Raji (cell line): ENCODE results near the gene NCF2.

Experiments used
- POLR2A ChIP-seq: IDR thresholded peaks from 2 replicates; pipeline ENCODE4 v1.6.1; 2011; ENCODE audit warnings: low read depth, low read length, control low read depth; ENCODE audit not compliant: insufficient read depth

Gene NCF2

DNA sequence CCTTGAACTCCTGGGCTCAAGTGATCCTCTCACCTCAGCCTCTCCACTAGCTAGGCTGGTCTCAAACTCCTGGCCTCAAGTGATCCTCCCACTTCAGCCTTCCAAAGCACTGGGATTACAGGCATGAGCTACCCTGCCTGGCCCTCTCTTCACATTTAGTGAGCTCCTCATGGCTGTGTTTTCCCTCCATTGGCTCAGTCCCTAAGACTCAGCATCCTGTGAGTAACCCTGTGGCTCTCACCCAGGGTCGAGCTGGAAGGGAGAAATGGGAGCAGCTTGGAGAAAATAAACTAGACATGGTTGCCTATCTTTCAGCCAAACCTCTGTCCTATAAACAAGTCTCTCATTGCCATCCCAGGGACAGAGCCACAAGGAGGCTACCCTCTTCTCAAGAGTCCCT lies 17.5 kb downstream of the NCF2 start:
- TF ChIP-seq POLR2A = no peak

- no peak for TF ChIP-seq POLR2A
Measured at GRCh38 chr1:183571678-183572268, 18.5 kb downstream of the NCF2 start.

DNA sequence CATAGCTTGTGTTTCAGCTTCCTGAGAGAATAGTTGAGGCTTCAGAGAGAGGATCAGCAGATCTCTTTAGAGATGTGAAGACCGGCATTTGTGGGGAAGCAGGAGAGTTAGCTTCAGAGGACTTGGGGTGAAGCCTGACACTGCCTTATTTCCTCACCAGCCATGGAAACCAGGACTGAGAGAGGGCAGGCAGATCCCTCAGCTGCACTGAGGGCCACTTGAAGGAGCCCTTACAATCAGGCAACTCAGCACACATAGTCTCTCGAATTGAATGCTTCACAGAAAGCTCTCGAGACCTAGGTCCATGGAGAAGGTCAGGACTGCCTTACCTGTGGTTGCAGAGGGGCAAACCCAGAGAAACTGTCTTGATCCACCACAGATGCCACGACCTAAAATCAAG lies 19.8 kb downstream of the NCF2 start:
- no peak for TF ChIP-seq POLR2A

- TF ChIP-seq POLR2A = no peak
Measured at GRCh38 chr1:183569801-183570200, 20.5 kb downstream of the NCF2 start.

- TF ChIP-seq POLR2A = no peak
Measured at GRCh38 chr1:183569141-183569540, 21.1 kb downstream of the NCF2 start.

DNA sequence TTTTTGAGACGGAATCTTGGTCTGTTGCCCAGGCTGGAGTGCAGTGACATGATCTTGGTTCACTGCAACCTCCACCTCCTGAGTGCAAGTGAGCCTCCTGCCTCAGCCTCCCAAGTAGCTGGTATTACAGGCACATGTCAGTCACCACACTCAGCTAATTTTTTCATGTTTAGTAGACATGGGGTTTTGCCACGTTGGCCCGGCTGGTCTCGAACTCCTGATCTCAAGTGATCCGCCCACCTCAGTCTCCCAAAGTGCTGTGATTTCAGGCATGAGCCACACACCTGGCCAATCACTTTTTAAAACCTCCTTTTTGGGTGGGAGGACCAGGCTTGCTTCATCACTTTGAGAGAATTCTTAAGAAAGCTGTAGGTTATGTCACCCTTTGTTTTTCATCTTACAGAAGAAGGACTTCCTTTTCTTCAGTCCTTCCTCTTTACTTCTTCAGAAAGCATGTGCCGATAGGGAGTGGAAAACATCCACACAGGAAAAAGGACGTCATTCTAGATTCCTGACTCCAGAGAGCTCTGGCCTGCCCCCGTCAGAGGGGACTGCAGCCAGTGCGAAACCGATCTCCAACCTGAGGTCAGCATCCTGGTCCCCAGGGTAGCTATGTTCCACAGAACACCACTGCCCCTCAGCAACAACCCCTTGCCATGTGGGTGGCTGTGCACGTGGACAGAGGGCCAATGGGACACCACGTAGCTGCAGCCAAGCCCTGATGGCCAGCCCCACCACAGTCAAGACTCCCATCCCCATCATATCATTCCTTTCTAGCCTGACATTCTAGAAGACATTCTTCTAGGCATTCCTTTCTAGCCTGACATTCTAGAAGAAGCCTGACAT lies 21.9 kb downstream of the NCF2 start:
- no peak for TF ChIP-seq POLR2A

- TF ChIP-seq POLR2A = no peak
Measured at GRCh38 chr1:183567584-183567983, 22.7 kb downstream of the NCF2 start.

DNA sequence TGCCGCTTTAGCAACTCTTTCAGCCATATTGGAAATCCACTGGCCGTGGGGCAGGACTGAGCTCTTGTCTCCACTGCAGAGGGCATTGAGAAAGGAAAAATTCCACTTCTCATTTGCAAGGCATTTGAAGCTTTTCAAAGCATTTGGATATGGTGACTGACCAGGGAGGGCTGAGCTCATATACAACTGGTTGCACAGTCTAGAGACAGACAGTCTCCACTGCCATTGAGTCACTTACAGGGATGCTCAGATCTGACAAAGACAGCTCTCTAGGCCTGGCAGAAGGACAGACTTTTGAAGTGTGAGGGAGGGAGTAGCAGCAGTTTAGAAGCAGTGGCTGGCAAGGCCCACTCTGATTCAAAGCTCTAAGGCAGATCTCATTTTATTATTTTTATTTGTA lies 24.2 kb downstream of the NCF2 start:
- TF ChIP-seq POLR2A = no peak

GRCh38 chr1:183565261-183565660 lies 25.0 kb downstream of the NCF2 start:
- no peak for TF ChIP-seq POLR2A

DNA sequence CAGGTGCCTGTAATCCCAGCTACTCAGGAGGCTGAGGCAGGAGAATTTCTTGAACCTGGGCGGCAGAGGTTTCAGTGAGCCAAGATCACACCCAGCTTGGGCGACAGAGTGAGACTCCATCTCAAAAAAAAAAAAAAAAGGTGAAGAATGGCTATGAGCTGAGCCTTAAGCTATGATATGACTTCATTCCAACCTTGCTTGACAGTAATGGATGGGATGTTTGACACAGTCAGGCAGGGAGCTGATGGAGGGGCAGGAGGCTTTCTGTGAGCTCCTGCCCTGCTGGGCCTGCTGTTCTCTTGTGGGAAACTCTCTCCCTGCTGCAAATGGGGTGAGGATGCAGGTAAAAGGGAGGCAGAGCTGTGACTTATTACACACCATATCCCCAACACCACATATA lies 27.6 kb downstream of the NCF2 start:
- no peak for TF ChIP-seq POLR2A

- no peak for TF ChIP-seq POLR2A
Measured at GRCh38 chr1:183559061-183559460, 31.2 kb downstream of the NCF2 start.

DNA sequence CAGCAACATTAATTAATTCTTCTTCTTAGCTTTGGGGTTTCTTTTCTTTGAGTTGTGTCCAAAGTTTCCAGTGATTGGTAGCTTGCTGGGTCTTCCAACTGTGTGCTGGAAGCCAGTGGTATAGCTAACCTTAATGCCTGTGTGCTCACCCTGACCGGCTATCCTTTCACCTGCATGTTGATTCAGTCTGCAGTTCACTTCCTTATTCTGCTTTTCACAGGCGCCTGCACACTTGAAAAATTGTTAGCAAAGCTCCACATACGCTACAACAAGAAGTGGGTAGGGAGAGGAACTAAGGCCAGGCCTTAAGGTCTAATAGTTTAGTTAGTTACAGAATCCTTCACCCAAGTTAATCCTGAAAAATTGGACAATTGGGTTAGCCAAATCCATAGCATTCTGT lies 35.7 kb downstream of the NCF2 start:
- no peak for TF ChIP-seq POLR2A

- no peak for TF ChIP-seq POLR2A
Measured at GRCh38 chr1:183553764-183554163, 36.5 kb downstream of the NCF2 start.

GRCh38 chr1:183553331-183553730 lies 36.9 kb downstream of the NCF2 start:
- TF ChIP-seq POLR2A = no peak

DNA sequence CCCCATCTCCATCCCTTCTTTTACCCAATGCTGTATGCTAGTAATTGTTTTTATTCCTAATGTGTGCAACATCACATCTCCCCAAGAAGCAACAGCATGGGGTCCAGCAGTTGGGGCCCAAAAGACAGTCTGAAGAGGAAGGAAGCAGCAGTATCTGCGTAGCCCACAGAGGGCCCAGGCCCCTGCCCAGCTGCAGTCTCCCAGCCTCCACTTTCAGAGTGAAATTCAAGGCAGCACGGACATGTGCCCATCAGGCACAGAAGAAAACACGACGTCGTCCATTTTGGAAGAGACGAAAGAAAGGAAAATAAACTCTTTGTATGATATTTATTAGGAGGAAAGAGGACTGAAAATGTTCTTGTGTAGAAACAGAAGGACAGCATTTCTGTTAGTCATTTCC lies 37.4 kb downstream of the NCF2 start:
- TF ChIP-seq POLR2A = no peak

- no peak for TF ChIP-seq POLR2A
Measured at GRCh38 chr1:183552441-183552840, 37.8 kb downstream of the NCF2 start.

- TF ChIP-seq POLR2A = no peak
Measured at GRCh38 chr1:183551924-183552323, 38.3 kb downstream of the NCF2 start.
